SK-N-SH (cell line): Measurements from ENCODE around the gene ARHGAP26. TPM values are rescaled to one million over a fixed set of nuclear protein-coding genes. Genes with fewer than 3 reads are reported as not detected.

Source experiments
- CTCF ChIA-PET: fragments of 300-600, 350-600 bp; formaldehyde crosslinking; extraction: SDS; loops from one replicate; lab custom pipeline; 2021; lab: Yijun Ruan, JAX
- POLR2A ChIA-PET: fragments of 350-600 bp; sonication (Branson Sonifier 250); formaldehyde crosslinking; extraction: SDS; loops from one replicate; lab custom pipeline; 2020; ENCODE audit warnings: antibody characterized with exemption, inconsistent platforms; lab: Yijun Ruan, JAX
- DNase-seq: peaks from one replicate; pipeline ENCODE4 v3.0.0; 2012
- H2AFZ ChIP-seq: fragments of 200-600 bp; sonication (generic); 2 replicates; pipeline ENCODE4 v1.8.1; 2016; ENCODE audit warnings: antibody characterized with exemption, mild to moderate bottlenecking, low read depth
- H3F3A ChIP-seq: fragments of 200-600 bp; sonication (generic); replicated peaks from 2 replicates; pipeline ENCODE3; 2016; ENCODE audit warnings: antibody characterized with exemption, mild to moderate bottlenecking; ENCODE audit not compliant: insufficient read depth
- H3K27ac ChIP-seq, 2 experiments: fragments of 200-500 bp in 1 of 2; fragments of 200-600 bp in 1 of 2; sonication (Bioruptor generic) in 1 of 2; sonication (generic), shearing (Covaris generic) in 1 of 2; 2 replicates each; pipeline versions ENCODE4 v1.5.1 to v1.6.1; 2014 to 2016; ENCODE audit warnings: low read depth in 2 of 2, inconsistent platforms in 1 of 2, low read length in 1 of 2, mild to moderate bottlenecking in 1 of 2, mixed read lengths in 1 of 2
- H3K27me3 ChIP-seq: fragments of 200-600 bp; sonication (generic), shearing (Covaris generic); 2 replicates; pipeline ENCODE4 v1.6.1; 2016; ENCODE audit warnings: mixed run types; ENCODE audit not compliant: insufficient read depth
- H3K36me3 ChIP-seq, 2 experiments: fragments of 200-500 bp in 1 of 2; fragments of 200-600 bp in 1 of 2; sonication (Bioruptor generic) in 1 of 2; sonication (generic) in 1 of 2; replicated peaks in 1 of 2; 2 replicates each; pipeline versions ENCODE3 to v1.5.1; 2014 to 2016; ENCODE audit warnings: low read length in 1 of 2, mild to moderate bottlenecking in 1 of 2; ENCODE audit not compliant: insufficient read depth in 2 of 2, control insufficient read depth in 1 of 2
- H3K4me1 ChIP-seq, 2 experiments: fragments of 200-500 bp in 1 of 2; fragments of 200-600 bp in 1 of 2; sonication (Bioruptor generic) in 1 of 2; sonication (generic), shearing (Covaris generic) in 1 of 2; 2 replicates each; pipeline versions ENCODE4 v1.5.1 to v1.6.1; 2014 to 2016; ENCODE audit warnings: low read depth in 1 of 2, low read length in 1 of 2, mixed run types in 1 of 2; ENCODE audit not compliant: insufficient read depth in 2 of 2, control insufficient read depth in 1 of 2
- H3K4me2 ChIP-seq: fragments of 200-600 bp; sonication (generic), shearing (Covaris generic); 2 replicates; pipeline ENCODE4 v1.6.1; 2017; ENCODE audit warnings: mixed run types
- H3K4me3 ChIP-seq, 2 experiments: fragments of 200-500 bp in 1 of 2; fragments of 200-600 bp in 1 of 2; sonication (Bioruptor generic) in 1 of 2; sonication (generic), shearing (Covaris generic) in 1 of 2; 2 replicates each; pipeline versions ENCODE4 v1.5.1 to v1.8.1; 2014 to 2016; ENCODE audit warnings: low read depth in 2 of 2, inconsistent platforms in 1 of 2, low read length in 1 of 2, mild to moderate bottlenecking in 1 of 2, mixed read lengths in 1 of 2, moderate library complexity in 1 of 2
- H3K79me2 ChIP-seq: fragments of 200-600 bp; sonication (generic); 2 replicates; pipeline ENCODE4 v1.8.1; 2017; ENCODE audit warnings: mild to moderate bottlenecking; ENCODE audit not compliant: insufficient read depth
- H3K9ac ChIP-seq: fragments of 200-600 bp; sonication (generic); 2 replicates; pipeline ENCODE4 v1.6.1; 2017; ENCODE audit warnings: mixed run types
- H3K9me2 ChIP-seq: fragments of 200-600 bp; sonication (generic); 2 replicates; pipeline ENCODE4 v1.6.1; 2017; ENCODE audit warnings: mixed run types
- H3K9me3 ChIP-seq: fragments of 200-600 bp; sonication (generic); 2 replicates; pipeline ENCODE4 v1.6.1; 2017; ENCODE audit warnings: mixed run types, mild to moderate bottlenecking, moderate library complexity
- H4K20me1 ChIP-seq: fragments of 200-600 bp; sonication (generic); 2 replicates; pipeline ENCODE4 v1.6.1; 2017; ENCODE audit warnings: mild to moderate bottlenecking, mixed run types; ENCODE audit not compliant: insufficient read depth
- ELF1 ChIP-seq: IDR thresholded peaks from 2 replicates; pipeline ENCODE4 v1.4.0; 2012
- EZH2phosphoT487 ChIP-seq: fragments of 200-600 bp; sonication (generic); IDR thresholded peaks from 2 replicates; pipeline ENCODE4 v1.6.1; 2017; ENCODE audit warnings: low read depth, mixed run types, mild to moderate bottlenecking, antibody characterized with exemption, moderate library complexity, borderline replicate concordance
- FOSL2 ChIP-seq: IDR thresholded peaks from 2 replicates; pipeline ENCODE4 v1.4.0; 2012; ENCODE audit warnings: low read depth, mild to moderate bottlenecking, moderate library complexity, borderline replicate concordance
- FOXJ3 ChIP-seq: sonication (generic); formaldehyde crosslinking; IDR thresholded peaks from 2 replicates; pipeline ENCODE4 v1.5.1; 2020; ENCODE audit warnings: mild to moderate bottlenecking, missing genetic modification reagents
- GABPA ChIP-seq: IDR thresholded peaks from 2 replicates; pipeline ENCODE4 v1.4.0; 2012; ENCODE audit warnings: low read depth, mild to moderate bottlenecking
- JUND ChIP-seq: IDR thresholded peaks from 2 replicates; pipeline ENCODE4 v1.4.0; 2012
- MEF2A ChIP-seq: IDR thresholded peaks from 2 replicates; pipeline ENCODE4 v1.4.0; 2012; ENCODE audit warnings: low read depth, borderline replicate concordance
- NFIC ChIP-seq: IDR thresholded peaks from 2 replicates; pipeline ENCODE4 v1.4.0; 2012; ENCODE audit warnings: borderline replicate concordance
- NRF1 ChIP-seq: IDR thresholded peaks from 2 replicates; pipeline ENCODE4 v1.6.1; 2012; ENCODE audit warnings: low read depth, mild to moderate bottlenecking, low read length
- POLR2AphosphoS5 ChIP-seq: IDR thresholded peaks from 2 replicates; pipeline ENCODE4 v1.6.1; 2012; ENCODE audit warnings: low read depth, low read length
- RAD21 ChIP-seq: IDR thresholded peaks from 2 replicates; pipeline ENCODE4 v1.6.1; 2012; ENCODE audit warnings: mild to moderate bottlenecking, low read length
- SIN3A ChIP-seq: IDR thresholded peaks from 2 replicates; pipeline ENCODE4 v1.6.1; 2012; ENCODE audit warnings: low read depth, mild to moderate bottlenecking, low read length, moderate library complexity, borderline replicate concordance
- SMC3 ChIP-seq: IDR thresholded peaks from 2 replicates; pipeline ENCODE4 v1.6.1; 2012; ENCODE audit warnings: low read depth, low read length, improper control_type of control experiment
- TEAD4 ChIP-seq: IDR thresholded peaks from 2 replicates; pipeline ENCODE4 v1.4.0; 2012; ENCODE audit warnings: mild to moderate bottlenecking, borderline replicate concordance; ENCODE audit not compliant: insufficient read depth
- YY1 ChIP-seq: IDR thresholded peaks from 2 replicates; pipeline ENCODE4 v1.4.0; 2012; ENCODE audit warnings: low read depth, mild to moderate bottlenecking
- WGBS: methylation state at CpG from one replicate; pipeline ENCODE4 v1.1.6; 2017; ENCODE audit warnings: low lambda C conversion rate; 5-methylcytosine and 5-hydroxymethylcytosine counted together
- polyA plus RNA-seq, 3 experiments: library from polyadenylated mRNA; depleted of rRNA; stranded (reverse); fragments of >200 nt; gene quantifications; 2 replicates each; pipeline ENCODE4 v1.2.3, GENCODE V29; 2012
- TF ChIP-seq, protein P1 (sequence below): IDR thresholded peaks from 2 replicates; pipeline ENCODE4 v1.6.1; 2012; ENCODE audit warnings: mild to moderate bottlenecking, low read depth, low read length, moderate library complexity
- TF ChIP-seq, protein P2 (sequence below): IDR thresholded peaks from 2 replicates; pipeline ENCODE4 v1.4.0; 2012; ENCODE audit warnings: low read depth, borderline replicate concordance
- TF ChIP-seq, protein P3 (sequence below): IDR thresholded peaks from 2 replicates; pipeline ENCODE4; 2012
- TF ChIP-seq, protein P4 (sequence below): fragments of 150-350 bp; IDR thresholded peaks from 2 replicates; pipeline ENCODE4 v1.6.1; 2017; ENCODE audit warnings: antibody characterized with exemption, low read length, low read depth, borderline replicate concordance
- TF ChIP-seq, protein P5 (sequence below): IDR thresholded peaks from 2 replicates; pipeline ENCODE4 v1.4.0; 2012; ENCODE audit warnings: low read depth, borderline replicate concordance

Gene ARHGAP26
- polyA plus RNA-seq, 1 of the 3 experiments (the other 2 are of a cell fraction), result 6.1 TPM

DNA sequence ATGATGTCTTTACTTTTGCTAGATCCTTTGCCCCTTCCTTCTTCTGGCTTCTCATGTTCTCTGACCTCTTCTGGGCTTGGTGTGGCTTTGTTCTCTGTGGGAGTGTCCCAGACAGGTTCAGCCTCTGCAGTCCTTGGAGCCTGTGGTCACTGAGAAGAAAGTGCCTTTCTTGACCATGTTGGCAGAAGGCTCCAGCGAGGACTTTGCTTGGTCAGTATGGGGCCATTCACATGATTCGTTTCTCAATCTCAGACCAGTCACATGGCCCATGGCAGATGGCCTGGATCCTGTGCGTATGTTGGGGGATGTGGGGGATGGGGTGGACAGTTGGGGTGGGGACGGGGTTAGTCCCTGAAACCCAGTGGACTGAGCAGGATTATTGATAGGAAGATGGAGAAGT is 274.1 kb downstream of the ARHGAP26 start (continued):
- TF ChIP-seq, protein P1, sequence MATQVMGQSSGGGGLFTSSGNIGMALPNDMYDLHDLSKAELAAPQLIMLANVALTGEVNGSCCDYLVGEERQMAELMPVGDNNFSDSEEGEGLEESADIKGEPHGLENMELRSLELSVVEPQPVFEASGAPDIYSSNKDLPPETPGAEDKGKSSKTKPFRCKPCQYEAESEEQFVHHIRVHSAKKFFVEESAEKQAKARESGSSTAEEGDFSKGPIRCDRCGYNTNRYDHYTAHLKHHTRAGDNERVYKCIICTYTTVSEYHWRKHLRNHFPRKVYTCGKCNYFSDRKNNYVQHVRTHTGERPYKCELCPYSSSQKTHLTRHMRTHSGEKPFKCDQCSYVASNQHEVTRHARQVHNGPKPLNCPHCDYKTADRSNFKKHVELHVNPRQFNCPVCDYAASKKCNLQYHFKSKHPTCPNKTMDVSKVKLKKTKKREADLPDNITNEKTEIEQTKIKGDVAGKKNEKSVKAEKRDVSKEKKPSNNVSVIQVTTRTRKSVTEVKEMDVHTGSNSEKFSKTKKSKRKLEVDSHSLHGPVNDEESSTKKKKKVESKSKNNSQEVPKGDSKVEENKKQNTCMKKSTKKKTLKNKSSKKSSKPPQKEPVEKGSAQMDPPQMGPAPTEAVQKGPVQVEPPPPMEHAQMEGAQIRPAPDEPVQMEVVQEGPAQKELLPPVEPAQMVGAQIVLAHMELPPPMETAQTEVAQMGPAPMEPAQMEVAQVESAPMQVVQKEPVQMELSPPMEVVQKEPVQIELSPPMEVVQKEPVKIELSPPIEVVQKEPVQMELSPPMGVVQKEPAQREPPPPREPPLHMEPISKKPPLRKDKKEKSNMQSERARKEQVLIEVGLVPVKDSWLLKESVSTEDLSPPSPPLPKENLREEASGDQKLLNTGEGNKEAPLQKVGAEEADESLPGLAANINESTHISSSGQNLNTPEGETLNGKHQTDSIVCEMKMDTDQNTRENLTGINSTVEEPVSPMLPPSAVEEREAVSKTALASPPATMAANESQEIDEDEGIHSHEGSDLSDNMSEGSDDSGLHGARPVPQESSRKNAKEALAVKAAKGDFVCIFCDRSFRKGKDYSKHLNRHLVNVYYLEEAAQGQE, result no peak
- no peak for TF ChIP-seq SMC3
- TF ChIP-seq FOXJ3, result no peak
- no peak for TF ChIP-seq FOSL2
- TF ChIP-seq MEF2A, result no peak
- TF ChIP-seq, all 33 proteins: peak for 0

DNA sequence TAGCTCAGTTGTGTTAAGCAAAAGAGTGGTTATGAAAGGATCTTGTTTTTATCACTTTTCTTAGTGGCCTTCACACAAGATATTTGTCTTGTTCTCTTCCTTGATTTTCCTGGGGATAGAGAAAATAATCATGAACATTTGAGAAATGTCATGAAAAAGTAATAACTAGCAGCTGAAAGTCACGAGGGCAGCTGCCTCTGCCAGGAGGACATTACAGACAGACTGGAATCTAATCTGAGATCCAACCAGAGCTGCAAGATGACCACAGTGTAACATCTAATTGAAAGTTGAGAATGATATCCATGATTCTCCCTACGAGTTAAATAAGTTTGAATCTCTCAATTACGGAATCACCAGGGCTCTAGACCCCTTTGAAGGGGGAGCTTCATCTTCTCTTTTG is 274.9 kb downstream of the ARHGAP26 start:
- no peak overlapping the region for H2AFZ ChIP-seq
- H3K4me3 ChIP-seq, result no peak overlapping the region
- ChIA-PET CTCF (interaction anchor here (1.3 kb wide), 1 partner anchor 11 kb away, joined by 3 read pairs; no protein-coding TSS in a partner anchor), POLR2A (no interaction called here)
- WGBS, result 100% methylated on average over 3 of the region's 3 CpGs
- H3K79me2 ChIP-seq, result no peaks in the 10 kb centered on the region
- H3K9me2 ChIP-seq, result no peaks in the 10 kb centered on the region
- no peak overlapping the region for H3K27ac ChIP-seq
- no peaks in the 10 kb centered on the region for H3F3A ChIP-seq
- DNase-seq, result no peak
- peaks cover 7 to 14% of the 10 kb centered on the region in 2 experiments; a peak in 3 of 4 replicates for H3K4me1 ChIP-seq
- peaks cover 0 to 21% of the 10 kb centered on the region in 2 experiments for H3K36me3 ChIP-seq
- no peaks in the 10 kb centered on the region for H3K27me3 ChIP-seq
- no peaks in the 10 kb centered on the region for H3K9me3 ChIP-seq
- no peak overlapping the region for H3K4me2 ChIP-seq
- H3K9ac ChIP-seq, result no peak overlapping the region
- no peaks in the 10 kb centered on the region for H4K20me1 ChIP-seq
- TF ChIP-seq EZH2phosphoT487 (no peak), ELF1 (no peak), NFIC (no peak), TEAD4 (no peak), FOXJ3 (no peak), POLR2AphosphoS5 (no peak), SIN3A (no peak), JUND (no peak), GABPA (no peak), SMC3 (no peak), NRF1 (no peak), RAD21 (no peak), FOSL2 (no peak), YY1 (no peak)
- TF ChIP-seq, protein P1, result no peak
- TF ChIP-seq, protein P2, sequence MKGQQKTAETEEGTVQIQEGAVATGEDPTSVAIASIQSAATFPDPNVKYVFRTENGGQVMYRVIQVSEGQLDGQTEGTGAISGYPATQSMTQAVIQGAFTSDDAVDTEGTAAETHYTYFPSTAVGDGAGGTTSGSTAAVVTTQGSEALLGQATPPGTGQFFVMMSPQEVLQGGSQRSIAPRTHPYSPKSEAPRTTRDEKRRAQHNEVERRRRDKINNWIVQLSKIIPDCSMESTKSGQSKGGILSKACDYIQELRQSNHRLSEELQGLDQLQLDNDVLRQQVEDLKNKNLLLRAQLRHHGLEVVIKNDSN, result no peak
- TF ChIP-seq, protein P3, sequence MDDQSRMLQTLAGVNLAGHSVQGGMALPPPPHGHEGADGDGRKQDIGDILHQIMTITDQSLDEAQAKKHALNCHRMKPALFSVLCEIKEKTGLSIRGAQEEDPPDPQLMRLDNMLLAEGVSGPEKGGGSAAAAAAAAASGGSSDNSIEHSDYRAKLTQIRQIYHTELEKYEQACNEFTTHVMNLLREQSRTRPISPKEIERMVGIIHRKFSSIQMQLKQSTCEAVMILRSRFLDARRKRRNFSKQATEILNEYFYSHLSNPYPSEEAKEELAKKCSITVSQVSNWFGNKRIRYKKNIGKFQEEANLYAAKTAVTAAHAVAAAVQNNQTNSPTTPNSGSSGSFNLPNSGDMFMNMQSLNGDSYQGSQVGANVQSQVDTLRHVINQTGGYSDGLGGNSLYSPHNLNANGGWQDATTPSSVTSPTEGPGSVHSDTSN, result no peak
- TF ChIP-seq, protein P4, sequence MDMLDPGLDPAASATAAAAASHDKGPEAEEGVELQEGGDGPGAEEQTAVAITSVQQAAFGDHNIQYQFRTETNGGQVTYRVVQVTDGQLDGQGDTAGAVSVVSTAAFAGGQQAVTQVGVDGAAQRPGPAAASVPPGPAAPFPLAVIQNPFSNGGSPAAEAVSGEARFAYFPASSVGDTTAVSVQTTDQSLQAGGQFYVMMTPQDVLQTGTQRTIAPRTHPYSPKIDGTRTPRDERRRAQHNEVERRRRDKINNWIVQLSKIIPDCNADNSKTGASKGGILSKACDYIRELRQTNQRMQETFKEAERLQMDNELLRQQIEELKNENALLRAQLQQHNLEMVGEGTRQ, result no peak
- TF ChIP-seq, protein P5, sequence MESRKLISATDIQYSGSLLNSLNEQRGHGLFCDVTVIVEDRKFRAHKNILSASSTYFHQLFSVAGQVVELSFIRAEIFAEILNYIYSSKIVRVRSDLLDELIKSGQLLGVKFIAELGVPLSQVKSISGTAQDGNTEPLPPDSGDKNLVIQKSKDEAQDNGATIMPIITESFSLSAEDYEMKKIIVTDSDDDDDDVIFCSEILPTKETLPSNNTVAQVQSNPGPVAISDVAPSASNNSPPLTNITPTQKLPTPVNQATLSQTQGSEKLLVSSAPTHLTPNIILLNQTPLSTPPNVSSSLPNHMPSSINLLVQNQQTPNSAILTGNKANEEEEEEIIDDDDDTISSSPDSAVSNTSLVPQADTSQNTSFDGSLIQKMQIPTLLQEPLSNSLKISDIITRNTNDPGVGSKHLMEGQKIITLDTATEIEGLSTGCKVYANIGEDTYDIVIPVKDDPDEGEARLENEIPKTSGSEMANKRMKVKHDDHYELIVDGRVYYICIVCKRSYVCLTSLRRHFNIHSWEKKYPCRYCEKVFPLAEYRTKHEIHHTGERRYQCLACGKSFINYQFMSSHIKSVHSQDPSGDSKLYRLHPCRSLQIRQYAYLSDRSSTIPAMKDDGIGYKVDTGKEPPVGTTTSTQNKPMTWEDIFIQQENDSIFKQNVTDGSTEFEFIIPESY, result no peak
